Suprapubic skin (tissue), 4 donors: Measurements from ENCODE around the gene WDR33.

Source experiments
- CTCF ChIP-seq, 2 donors: fragments of 200-600 bp in 1 of 2; fragments of 450-650 bp in 1 of 2; sonication (generic) in 1 of 2; IDR thresholded peaks; one replicate each; pipeline ENCODE4 v1.5.1; 2016 to 2019; ENCODE audit warnings: antibody characterized with exemption in 2 of 2, mild to moderate bottlenecking in 1 of 2, moderate library complexity in 1 of 2
- EP300 ChIP-seq: sonication (generic); formaldehyde crosslinking; IDR thresholded peaks from one replicate; pipeline ENCODE4 v1.6.1; 2017; ENCODE audit warnings: antibody characterized with exemption
- POLR2A ChIP-seq, 2 donors: fragments of 450-650 bp; IDR thresholded peaks; one replicate each; pipeline ENCODE4 v1.6.1; 2017; ENCODE audit warnings: antibody characterized with exemption in 2 of 2, mild to moderate bottlenecking in 2 of 2, moderate library complexity in 2 of 2
- POLR2AphosphoS5 ChIP-seq, 3 donors: sonication (generic); formaldehyde crosslinking; IDR thresholded peaks; one replicate each; pipeline ENCODE4 v1.6.1; 2017; ENCODE audit warnings: antibody characterized with exemption in 3 of 3

GRCh38 chr2:127655209-127656073 is 155.5 kb downstream of the WDR33 start:
- TF ChIP-seq CTCF (IDR thresholded peaks at IDR 0.05) (no peak), POLR2A (IDR thresholded peaks at IDR 0.05) (no peak), EP300 (no peak), POLR2AphosphoS5 (IDR thresholded peaks at IDR 0.05) (no peak)
